Karpas-422 (cell line): ENCODE measurements around the gene CENPS. TPM values are rescaled to one million over a fixed set of nuclear protein-coding genes. Genes with fewer than 3 reads are reported as not detected.

Experiments used
- DNase-seq: peaks from one replicate; pipeline ENCODE4 v3.0.0-alpha.2; 2015
- H2AFZ ChIP-seq: fragments of 200-600 bp; sonication (generic); 2 replicates; pipeline ENCODE4 v1.6.1; 2014; ENCODE audit warnings: antibody characterized with exemption, low read length, mixed read lengths
- H3K27ac ChIP-seq: fragments of 200-600 bp; sonication (generic); 2 replicates; pipeline ENCODE4 v1.5.1; 2014; ENCODE audit warnings: mild to moderate bottlenecking, low read length, moderate library complexity
- H3K27me3 ChIP-seq: fragments of 200-600 bp; sonication (generic); 2 replicates; pipeline ENCODE4 v1.6.1; 2014; ENCODE audit warnings: low read length, mixed read lengths
- H3K36me3 ChIP-seq: fragments of 200-600 bp; sonication (generic); 2 replicates; pipeline ENCODE4 v1.6.1; 2014; ENCODE audit warnings: low read length, mixed read lengths; ENCODE audit not compliant: insufficient read depth
- H3K4me1 ChIP-seq: fragments of 200-600 bp; sonication (generic); 2 replicates; pipeline ENCODE4 v1.6.1; 2014; ENCODE audit warnings: mild to moderate bottlenecking, low read length, mixed read lengths
- H3K4me2 ChIP-seq: fragments of 200-600 bp; sonication (generic); 2 replicates; pipeline ENCODE4 v1.6.1; 2014; ENCODE audit warnings: low read length, low read depth, mild to moderate bottlenecking; ENCODE audit not compliant: poor library complexity, severe bottlenecking
- H3K4me3 ChIP-seq: fragments of 200-600 bp; sonication (generic); 2 replicates; pipeline ENCODE4 v1.5.1; 2014; ENCODE audit warnings: mild to moderate bottlenecking, antibody characterized with exemption, low read length, mixed read lengths
- H3K79me2 ChIP-seq: fragments of 200-600 bp; sonication (generic); 2 replicates; pipeline ENCODE4 v1.6.1; 2014; ENCODE audit warnings: mild to moderate bottlenecking, low read length, mixed read lengths
- H3K9ac ChIP-seq: fragments of 200-600 bp; sonication (generic); 2 replicates; pipeline ENCODE4 v1.6.0; 2014; ENCODE audit warnings: low read length
- H3K9me2 ChIP-seq: fragments of 200-600 bp; sonication (generic), shearing (Covaris generic); replicated peaks from 2 replicates; pipeline ENCODE4 v1.6.0; 2014; ENCODE audit warnings: mild to moderate bottlenecking, low read length, moderate library complexity; ENCODE audit not compliant: insufficient read depth
- H3K9me3 ChIP-seq: fragments of 300-700, 200-600 bp; sonication (generic); 2 replicates; pipeline ENCODE4 v1.6.1; 2014; ENCODE audit warnings: low read length, mixed read lengths
- H4K20me1 ChIP-seq: fragments of 200-600 bp; sonication (generic); 2 replicates; pipeline ENCODE4 v1.6.1; 2014; ENCODE audit warnings: mild to moderate bottlenecking, antibody characterized with exemption, low read length, low read depth; ENCODE audit not compliant: insufficient read depth
- total RNA-seq: library from RNA; depleted of rRNA; stranded (reverse); fragments of >200 nt; shearing (Covaris generic); gene quantifications from 2 replicates; pipeline ENCODE4 v1.2.3, GENCODE V29; 2014; ENCODE audit warnings: low replicate concordance

The CENPS gene
- total RNA-seq, 1 experiment from 2014 or later: 10.6 TPM

GRCh38 chr1:10474613-10475507, 44.6 kb downstream of the CENPS start, which contains the start of gene PEX14:
PEX14 (plus strand) TSS chr1:10474950; CDS start chr1:10474967, 17 bp downstream.
- Histone ChIP-seq H3K4me1 (peaks cover 42% of the 10 kb centered on the region), H3K4me3 (peak within 1 kb of the TSS; percentile 99), H4K20me1 (peaks cover 4% of the 10 kb centered on the region; the same call in 1 of the 2 replicates), H3K4me2 (peak within 1 kb of the TSS; percentile 89), H3K27me3 (no peaks in the 10 kb centered on the region), H3K79me2 (peaks cover 70% of the 10 kb centered on the region), H3K9me3 (no peaks in the 10 kb centered on the region), H2AFZ (no peak within 1 kb of the TSS), H3K9me2 (no peaks in the 10 kb centered on the region), H3K27ac (peak within 1 kb of the TSS; percentile 95), H3K36me3 (peaks cover 2% of the 10 kb centered on the region; the same call in 1 of the 2 replicates), H3K9ac (peak within 1 kb of the TSS; percentile 90)
- DNase-seq: peak; percentile 96

- DNase-seq: no peak
- Histone ChIP-seq H3K36me3 (no peaks in the 10 kb centered on the region), H4K20me1 (no peaks in the 10 kb centered on the region; the same call in 1 of the 2 replicates), H2AFZ (no peak overlapping the region), H3K4me2 (peak overlapping the region; percentile 89), H3K9me2 (no peaks in the 10 kb centered on the region), H3K4me3 (peak overlapping the region; percentile 99), H3K9me3 (no peaks in the 10 kb centered on the region), H3K27me3 (no peaks in the 10 kb centered on the region), H3K4me1 (peaks cover 42% of the 10 kb centered on the region), H3K79me2 (peaks cover 71% of the 10 kb centered on the region), H3K9ac (peak overlapping the region; percentile 90), H3K27ac (peak overlapping the region; percentile 49)
These were observed 45.3 kb downstream of the CENPS start for GRCh38 chr1:10475510-10475909.

GRCh38 chr1:10479296-10479695, 49.1 kb downstream of the CENPS start:
- H3K27me3 ChIP-seq: no peaks in the 10 kb centered on the region
- H3K9me3 ChIP-seq: no peaks in the 10 kb centered on the region
- no peak for DNase-seq
- no peak overlapping the region for H3K27ac ChIP-seq
- H3K36me3 ChIP-seq: no peaks in the 10 kb centered on the region
- no peaks in the 10 kb centered on the region for H3K9me2 ChIP-seq
- peaks cover 16% of the 10 kb centered on the region for H3K4me1 ChIP-seq
- no peak overlapping the region for H2AFZ ChIP-seq
- H3K9ac ChIP-seq: no peak overlapping the region
- H3K79me2 ChIP-seq: peaks cover 90% of the 10 kb centered on the region
- no peak overlapping the region for H3K4me3 ChIP-seq
- no peak overlapping the region for H3K4me2 ChIP-seq
- no peaks in the 10 kb centered on the region for H4K20me1 ChIP-seq

- H3K4me3 ChIP-seq: no peak overlapping the region
- H3K36me3 ChIP-seq: no peaks in the 10 kb centered on the region
- no peaks in the 10 kb centered on the region for H3K27me3 ChIP-seq
- no peak overlapping the region for H3K4me2 ChIP-seq
- no peak for DNase-seq
- H4K20me1 ChIP-seq: no peaks in the 10 kb centered on the region
- H3K4me1 ChIP-seq: peaks cover 14% of the 10 kb centered on the region
- no peaks in the 10 kb centered on the region for H3K9me2 ChIP-seq
- H3K79me2 ChIP-seq: peaks cover 97% of the 10 kb centered on the region
- H2AFZ ChIP-seq: no peak overlapping the region
- no peak overlapping the region for H3K9ac ChIP-seq
- no peak overlapping the region for H3K27ac ChIP-seq
- no peaks in the 10 kb centered on the region; the same call in 1 of the 2 replicates for H3K9me3 ChIP-seq
These were observed 50.4 kb downstream of the CENPS start for GRCh38 chr1:10480614-10481013.

GRCh38 chr1:10484521-10484920, 54.3 kb downstream of the CENPS start:
- H3K4me2 ChIP-seq: no peak overlapping the region
- H3K36me3 ChIP-seq: no peaks in the 10 kb centered on the region
- peaks cover 4% of the 10 kb centered on the region for H3K4me1 ChIP-seq
- no peak overlapping the region for H2AFZ ChIP-seq
- peaks cover 89% of the 10 kb centered on the region for H3K79me2 ChIP-seq
- no peak overlapping the region for H3K4me3 ChIP-seq
- no peaks in the 10 kb centered on the region; the same call in 1 of the 2 replicates for H3K9me3 ChIP-seq
- DNase-seq: no peak
- no peak overlapping the region for H3K9ac ChIP-seq
- no peak overlapping the region for H3K27ac ChIP-seq
- no peaks in the 10 kb centered on the region for H3K9me2 ChIP-seq
- H3K27me3 ChIP-seq: no peaks in the 10 kb centered on the region
- H4K20me1 ChIP-seq: 0 out of 2 replicates have a peak, but pooled peaks cover under 1% of the 10 kb centered on the region

- no peak overlapping the region for H3K4me2 ChIP-seq
- H3K79me2 ChIP-seq: peaks cover 91% of the 10 kb centered on the region
- H3K27me3 ChIP-seq: no peaks in the 10 kb centered on the region
- no peak overlapping the region for H2AFZ ChIP-seq
- no peak overlapping the region for H3K9ac ChIP-seq
- 0 out of 2 replicates have a peak, but pooled peaks cover 5% of the 10 kb centered on the region for H4K20me1 ChIP-seq
- peaks cover 10% of the 10 kb centered on the region for H3K4me1 ChIP-seq
- no peaks in the 10 kb centered on the region for H3K36me3 ChIP-seq
- DNase-seq: no peak
- H3K27ac ChIP-seq: no peak overlapping the region
- no peaks in the 10 kb centered on the region; the same call in 1 of the 2 replicates for H3K9me3 ChIP-seq
- H3K4me3 ChIP-seq: no peak overlapping the region
- H3K9me2 ChIP-seq: no peaks in the 10 kb centered on the region
These were observed 59.2 kb downstream of the CENPS start for GRCh38 chr1:10489291-10490055.

- Histone ChIP-seq H3K4me1 (peaks cover 18% of the 10 kb centered on the region), H3K4me3 (no peak overlapping the region), H2AFZ (no peak overlapping the region), H3K79me2 (peaks cover 85% of the 10 kb centered on the region), H3K27me3 (no peaks in the 10 kb centered on the region), H3K4me2 (no peak overlapping the region), H3K27ac (no peak overlapping the region), H4K20me1 (peaks cover 11% of the 10 kb centered on the region; the same call in 1 of the 2 replicates), H3K9me3 (no peaks in the 10 kb centered on the region), H3K9me2 (no peaks in the 10 kb centered on the region), H3K36me3 (no peaks in the 10 kb centered on the region), H3K9ac (no peak overlapping the region)
- no peak for DNase-seq
These were observed 60.2 kb downstream of the CENPS start for GRCh38 chr1:10490286-10490970.
